ENCODE results near the gene TAF1B.
"Not testable (repeated sequence)": the region's sequence is repeated elsewhere in the genome, so short reads cannot be mapped to it uniquely, and the experiment has no call there.

TAF1B gene

DNA sequence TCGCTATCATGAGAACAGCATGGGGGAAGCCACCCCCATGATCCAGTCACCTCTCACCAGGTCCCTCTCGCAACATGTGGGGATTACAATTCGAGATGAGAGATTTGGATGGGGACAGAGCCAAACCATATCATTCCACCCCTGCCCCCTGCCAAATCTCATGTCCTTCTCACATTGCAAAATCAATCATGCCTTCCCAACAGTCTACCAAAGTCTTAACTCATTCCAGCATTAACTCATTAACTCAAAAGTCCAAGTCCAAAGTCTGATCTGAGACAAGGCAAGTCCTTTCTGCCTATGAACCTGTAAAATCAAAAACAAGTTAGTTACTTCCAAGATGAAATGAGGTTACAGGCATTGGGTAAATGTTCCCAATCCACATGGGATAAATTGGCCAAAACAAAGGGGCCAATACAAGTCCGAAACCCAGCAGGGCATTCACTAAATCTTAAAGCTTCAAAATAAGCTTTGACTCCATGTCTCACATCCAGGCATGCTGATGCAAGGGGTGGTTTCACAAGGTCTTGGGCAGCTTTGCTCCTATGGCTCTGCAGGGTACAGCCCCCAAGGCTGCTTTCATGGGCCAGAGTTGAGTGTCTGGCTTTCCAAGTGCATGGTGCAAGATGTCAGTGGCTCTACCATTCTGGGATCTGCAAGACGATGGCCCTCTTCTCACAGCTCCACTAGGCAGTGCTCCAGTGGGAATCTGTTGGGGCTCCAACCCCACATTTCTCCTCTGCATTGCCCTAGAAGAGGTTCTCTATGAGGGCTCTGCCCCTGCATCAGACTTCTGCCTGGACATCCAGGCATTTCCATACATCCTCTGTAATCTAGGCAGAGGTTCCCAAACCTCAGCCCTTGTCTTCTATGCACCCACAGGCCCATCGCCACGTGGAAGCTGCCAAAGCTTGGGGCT lies 14.8 kb downstream of the TAF1B start:
- Histone ChIP-seq H3K9me3 (ENCODE audit: control extremely low read depth in 1 of 5, control insufficient read depth in 4 of 5, insufficient read depth in 2 of 5, low read depth in 1 of 5, low read length in 4 of 5) (peaks cover 1 to 47% (median 18%) of the 10 kb centered on the region in 5 experiments), H3K36me3 (ENCODE audit: control insufficient read depth in 4 of 4, insufficient read depth in 4 of 4, low read length in 3 of 4) (peaks cover 21 to 69% (median 38%) of the 10 kb centered on the region in 4 experiments), H3K4me3 (ENCODE audit: control insufficient read depth in 1 of 7, extremely low read depth in 1 of 7, insufficient read depth in 4 of 7, low read depth in 2 of 7, low read length in 6 of 7) (no peak overlapping the region), H3K27me3 (replicated peaks in 2 of 5; ENCODE audit: control insufficient read depth in 4 of 5, insufficient read depth in 5 of 5, low read length in 4 of 5) (no peaks in the 10 kb centered on the region), H3K27ac (ENCODE audit: insufficient read depth in 1 of 2, low read depth in 1 of 2, low read length in 2 of 2, poor library complexity in 1 of 2, severe bottlenecking in 2 of 2) (no peak overlapping the region), H3K4me1 (ENCODE audit: control extremely low read depth in 1 of 4, control insufficient read depth in 4 of 4, insufficient read depth in 4 of 4, low read length in 3 of 4) (no peaks in the 10 kb centered on the region)
- DNase-seq, result no peak
- WGBS (ENCODE audit: insufficient coverage), result 97% methylated on average over 7 of the region's 7 CpGs
- ChIA-PET CTCF (interaction anchor here (1.0 kb wide), 1 partner anchor 45 kb away, joined by 3 read pairs; no protein-coding TSS in a partner anchor), POLR2A (no interaction called here)

DNA sequence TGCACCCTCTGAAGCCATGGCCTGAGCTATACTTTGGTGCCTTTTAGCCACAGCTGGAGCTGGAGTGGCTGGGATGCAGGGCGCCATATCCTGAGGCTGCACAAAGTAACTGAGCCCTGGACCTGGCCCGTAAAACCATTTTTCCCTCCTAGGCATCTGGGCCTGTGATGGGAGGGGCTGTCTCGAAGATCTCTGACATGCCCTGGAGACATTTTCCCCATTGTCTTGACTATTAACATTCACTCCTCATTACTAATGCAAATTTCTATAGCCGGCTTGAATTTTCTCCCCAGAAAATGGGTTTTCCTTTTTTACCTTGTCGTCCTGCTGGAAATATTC lies 15.4 kb downstream of the TAF1B start:
- Histone ChIP-seq H3K27ac (ENCODE audit: insufficient read depth in 1 of 2, low read depth in 1 of 2, low read length in 2 of 2, poor library complexity in 1 of 2, severe bottlenecking in 2 of 2) (no peak overlapping the region), H3K4me1 (ENCODE audit: control extremely low read depth in 1 of 4, control insufficient read depth in 4 of 4, insufficient read depth in 4 of 4, low read length in 3 of 4) (no peaks in the 10 kb centered on the region), H3K27me3 (replicated peaks in 2 of 5; ENCODE audit: control insufficient read depth in 4 of 5, insufficient read depth in 5 of 5, low read length in 4 of 5) (no peaks in the 10 kb centered on the region), H3K36me3 (ENCODE audit: control insufficient read depth in 4 of 4, insufficient read depth in 4 of 4, low read length in 3 of 4) (peaks cover 19 to 63% (median 34%) of the 10 kb centered on the region in 4 experiments), H3K9me3 (ENCODE audit: control extremely low read depth in 1 of 5, control insufficient read depth in 4 of 5, insufficient read depth in 2 of 5, low read depth in 1 of 5, low read length in 4 of 5) (peaks cover 1 to 47% (median 18%) of the 10 kb centered on the region in 5 experiments), H3K4me3 (ENCODE audit: control insufficient read depth in 1 of 7, extremely low read depth in 1 of 7, insufficient read depth in 4 of 7, low read depth in 2 of 7, low read length in 6 of 7) (no peak overlapping the region)
- WGBS (ENCODE audit: insufficient coverage), result 99% methylated on average over 5 of the region's 5 CpGs
- DNase-seq, result no peak
- CTCF ChIA-PET, result no interaction called here
- POLR2A ChIA-PET, result no interaction called here

DNA sequence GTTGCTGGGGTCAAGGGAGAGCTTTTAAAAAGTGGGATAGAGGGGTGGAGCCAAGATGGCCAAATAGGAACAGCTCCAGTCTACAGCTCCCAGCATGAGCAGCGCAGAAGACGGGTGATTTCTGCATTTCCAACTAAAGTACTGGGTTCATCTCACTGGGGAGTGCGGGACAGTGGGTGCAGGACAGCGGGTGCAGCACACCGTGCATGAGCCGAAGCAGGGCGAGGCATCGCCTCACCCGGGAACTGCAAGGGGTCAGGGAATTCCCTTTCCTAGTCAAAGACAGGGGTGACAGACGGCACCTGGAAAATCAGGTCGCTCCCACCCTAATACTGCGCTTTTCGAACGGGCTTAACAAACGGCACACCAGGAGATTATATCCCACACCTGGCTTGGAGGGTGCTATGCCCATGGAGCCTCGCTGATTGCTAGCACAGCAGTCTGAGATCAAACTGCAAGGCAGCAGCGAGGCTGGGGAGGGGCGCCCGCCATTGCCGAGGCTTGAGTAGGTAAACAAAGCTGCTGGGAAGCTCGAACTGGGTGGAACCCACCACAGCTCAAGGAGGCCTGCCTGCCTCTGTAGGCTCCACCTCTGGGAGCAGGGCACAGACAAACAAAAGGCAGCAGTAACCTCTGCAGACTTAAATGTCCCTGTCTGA lies 17.8 kb downstream of the TAF1B start:
- H3K27me3 ChIP-seq (replicated peaks in 2 of 5; ENCODE audit: control insufficient read depth in 4 of 5, insufficient read depth in 5 of 5, low read length in 4 of 5); H3K4me1 ChIP-seq (ENCODE audit: control extremely low read depth in 1 of 4, control insufficient read depth in 4 of 4, insufficient read depth in 4 of 4, low read length in 3 of 4); POLR2A ChIA-PET; H3K4me3 ChIP-seq (ENCODE audit: control insufficient read depth in 1 of 7, extremely low read depth in 1 of 7, insufficient read depth in 4 of 7, low read depth in 2 of 7, low read length in 6 of 7); DNase-seq; H3K27ac ChIP-seq (ENCODE audit: insufficient read depth in 1 of 2, low read depth in 1 of 2, low read length in 2 of 2, poor library complexity in 1 of 2, severe bottlenecking in 2 of 2): not testable (repeated sequence)
- Histone ChIP-seq H3K36me3 (ENCODE audit: control insufficient read depth in 4 of 4, insufficient read depth in 4 of 4, low read length in 3 of 4) (peaks cover 12 to 43% (median 18%) of the 10 kb centered on the region in 4 experiments), H3K9me3 (ENCODE audit: control extremely low read depth in 1 of 5, control insufficient read depth in 4 of 5, insufficient read depth in 2 of 5, low read depth in 1 of 5, low read length in 4 of 5) (peaks cover 1 to 47% (median 18%) of the 10 kb centered on the region in 5 experiments)
- 96% methylated on average over 16 of the region's 21 CpGs for WGBS (ENCODE audit: insufficient coverage)
- CTCF ChIA-PET, result interaction anchor here (1.3 kb wide), 1 partner anchor 18 kb away, joined by 3 read pairs; the partner anchor contains the start of gene TAF1B

DNA sequence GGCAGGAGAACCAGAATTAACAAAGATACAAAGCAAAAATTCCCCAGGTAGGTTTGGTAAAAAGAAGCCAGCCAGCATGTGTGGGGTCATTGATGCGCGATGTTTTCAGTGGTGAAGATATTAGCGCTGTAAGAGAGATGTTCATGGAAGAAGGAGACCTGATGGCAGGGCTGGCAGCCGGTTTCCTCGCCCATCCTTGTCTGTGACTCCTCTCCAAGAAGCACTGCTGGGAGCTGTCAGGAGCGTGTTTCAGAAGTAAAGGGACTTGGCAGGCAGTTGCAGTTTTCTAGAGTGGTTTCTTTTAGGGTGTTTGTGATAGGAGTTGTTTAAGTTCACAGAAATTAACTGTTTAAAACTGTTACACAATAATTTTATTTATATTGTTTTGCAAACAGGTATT lies 24.6 kb downstream of the TAF1B start:
- no peaks in the 10 kb centered on the region for H3K4me1 ChIP-seq (ENCODE audit: control extremely low read depth in 1 of 4, control insufficient read depth in 4 of 4, insufficient read depth in 4 of 4, low read length in 3 of 4)
- ChIA-PET POLR2A (no interaction called here), CTCF (interaction anchor here (0.9 kb wide), 1 partner anchor 21 kb away, joined by 3 read pairs; no protein-coding TSS in a partner anchor)
- H3K27me3 ChIP-seq (replicated peaks in 2 of 5; ENCODE audit: control insufficient read depth in 4 of 5, insufficient read depth in 5 of 5, low read length in 4 of 5), result no peaks in the 10 kb centered on the region
- WGBS (ENCODE audit: insufficient coverage), result 100% methylated on average over 5 of the region's 6 CpGs
- DNase-seq, result no peak
- no peaks in the 10 kb centered on the region for H3K9me3 ChIP-seq (ENCODE audit: control extremely low read depth in 1 of 5, control insufficient read depth in 4 of 5, insufficient read depth in 2 of 5, low read depth in 1 of 5, low read length in 4 of 5)
- peaks cover 2 to 12% (median 6%) of the 10 kb centered on the region in 4 experiments for H3K36me3 ChIP-seq (ENCODE audit: control insufficient read depth in 4 of 4, insufficient read depth in 4 of 4, low read length in 3 of 4)
- H3K4me3 ChIP-seq (ENCODE audit: control insufficient read depth in 1 of 7, extremely low read depth in 1 of 7, insufficient read depth in 4 of 7, low read depth in 2 of 7, low read length in 6 of 7), result no peak overlapping the region
- H3K27ac ChIP-seq (ENCODE audit: insufficient read depth in 1 of 2, low read depth in 1 of 2, low read length in 2 of 2, poor library complexity in 1 of 2, severe bottlenecking in 2 of 2), result no peak overlapping the region

DNA sequence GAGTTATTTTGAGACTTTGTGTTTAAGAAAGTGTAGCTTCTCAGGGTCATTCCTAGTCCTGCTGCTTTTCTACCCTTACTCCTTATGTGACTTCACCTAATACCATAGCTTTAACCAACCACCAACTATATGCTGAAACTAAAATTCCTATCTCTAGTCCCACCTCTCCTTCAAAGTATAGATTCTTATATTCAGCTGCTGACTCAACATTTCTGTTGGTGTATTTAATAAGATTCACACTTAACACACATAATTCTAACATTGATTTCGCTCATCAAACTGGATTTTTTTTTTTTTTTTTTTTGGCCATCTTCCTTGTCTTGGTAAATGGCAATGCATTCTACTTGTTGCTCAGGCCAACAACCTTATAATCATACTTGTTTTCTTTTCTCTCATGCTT lies 30.1 kb downstream of the TAF1B start:
- no CpG with 5 or more reads among the region's 1 CpG for WGBS (ENCODE audit: insufficient coverage)
- Histone ChIP-seq H3K4me1 (ENCODE audit: control extremely low read depth in 1 of 4, control insufficient read depth in 4 of 4, insufficient read depth in 4 of 4, low read length in 3 of 4) (no peaks in the 10 kb centered on the region), H3K36me3 (ENCODE audit: control insufficient read depth in 4 of 4, insufficient read depth in 4 of 4, low read length in 3 of 4) (peaks cover 17 to 29% (median 26%) of the 10 kb centered on the region in 4 experiments), H3K27ac (ENCODE audit: insufficient read depth in 1 of 2, low read depth in 1 of 2, low read length in 2 of 2, poor library complexity in 1 of 2, severe bottlenecking in 2 of 2) (no peak overlapping the region), H3K27me3 (replicated peaks in 2 of 5; ENCODE audit: control insufficient read depth in 4 of 5, insufficient read depth in 5 of 5, low read length in 4 of 5) (no peaks in the 10 kb centered on the region), H3K4me3 (ENCODE audit: control insufficient read depth in 1 of 7, extremely low read depth in 1 of 7, insufficient read depth in 4 of 7, low read depth in 2 of 7, low read length in 6 of 7) (no peak overlapping the region), H3K9me3 (ENCODE audit: control extremely low read depth in 1 of 5, control insufficient read depth in 4 of 5, insufficient read depth in 2 of 5, low read depth in 1 of 5, low read length in 4 of 5) (no peaks in the 10 kb centered on the region)
- POLR2A ChIA-PET, result no interaction called here
- CTCF ChIA-PET, result no interaction called here
- DNase-seq, result no peak

DNA sequence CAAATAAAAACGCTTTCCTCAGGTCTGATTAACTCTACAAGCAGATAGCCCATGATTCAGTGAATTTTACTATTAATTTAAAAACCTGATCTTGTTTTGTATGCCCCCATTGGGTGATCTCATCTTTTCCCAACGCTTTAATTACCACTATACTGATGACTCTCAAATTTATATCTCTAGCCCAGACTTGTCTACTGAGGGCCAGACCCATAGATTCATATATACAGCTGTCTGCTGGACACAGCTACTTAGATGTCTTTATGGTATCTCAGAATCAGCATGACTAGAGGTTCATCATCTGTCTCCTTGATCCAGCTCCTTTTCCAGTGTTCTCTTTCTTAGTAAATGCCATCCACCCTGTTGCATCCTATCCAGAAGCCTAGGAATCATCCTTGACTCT lies 33.8 kb downstream of the TAF1B start:
- H3K27ac ChIP-seq (ENCODE audit: insufficient read depth in 1 of 2, low read depth in 1 of 2, low read length in 2 of 2, poor library complexity in 1 of 2, severe bottlenecking in 2 of 2), result no peak overlapping the region
- no peaks in the 10 kb centered on the region for H3K27me3 ChIP-seq (replicated peaks in 2 of 5; ENCODE audit: control insufficient read depth in 4 of 5, insufficient read depth in 5 of 5, low read length in 4 of 5)
- peaks cover 19 to 34% (median 25%) of the 10 kb centered on the region in 4 experiments for H3K36me3 ChIP-seq (ENCODE audit: control insufficient read depth in 4 of 4, insufficient read depth in 4 of 4, low read length in 3 of 4)
- CTCF ChIA-PET, result interaction anchor here (1.2 kb wide), 1 partner anchor 12 kb away, joined by 3 read pairs; no protein-coding TSS in a partner anchor
- no peaks in the 10 kb centered on the region for H3K9me3 ChIP-seq (ENCODE audit: control extremely low read depth in 1 of 5, control insufficient read depth in 4 of 5, insufficient read depth in 2 of 5, low read depth in 1 of 5, low read length in 4 of 5)
- WGBS (ENCODE audit: insufficient coverage), result 100% methylated on average over 1 of the region's 2 CpGs
- no peak for DNase-seq
- no peaks in the 10 kb centered on the region for H3K4me1 ChIP-seq (ENCODE audit: control extremely low read depth in 1 of 4, control insufficient read depth in 4 of 4, insufficient read depth in 4 of 4, low read length in 3 of 4)
- H3K4me3 ChIP-seq (ENCODE audit: control insufficient read depth in 1 of 7, extremely low read depth in 1 of 7, insufficient read depth in 4 of 7, low read depth in 2 of 7, low read length in 6 of 7), result no peak overlapping the region
- POLR2A ChIA-PET, result no interaction called here

DNA sequence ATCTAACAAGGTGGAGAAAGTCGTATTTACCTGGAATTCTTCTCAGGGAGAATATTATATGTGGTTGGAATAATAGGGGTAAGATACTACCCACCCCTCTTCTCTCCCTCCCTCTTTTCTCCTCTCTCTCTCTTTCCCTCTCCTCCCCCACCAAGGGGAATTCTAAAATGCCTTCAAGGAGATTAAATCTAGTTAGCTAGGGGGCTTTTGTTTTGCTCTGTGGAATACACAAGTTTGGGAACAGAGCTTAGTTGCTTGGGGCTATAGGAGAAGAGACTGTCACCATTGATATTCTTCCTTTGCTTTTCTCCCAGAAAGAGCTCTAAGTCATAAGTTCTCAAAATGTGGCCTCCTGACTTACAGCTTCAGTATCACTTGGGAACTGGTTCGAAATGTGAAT lies 34.5 kb downstream of the TAF1B start:
- Histone ChIP-seq H3K27me3 (replicated peaks in 2 of 5; ENCODE audit: control insufficient read depth in 4 of 5, insufficient read depth in 5 of 5, low read length in 4 of 5) (no peaks in the 10 kb centered on the region), H3K4me1 (ENCODE audit: control extremely low read depth in 1 of 4, control insufficient read depth in 4 of 4, insufficient read depth in 4 of 4, low read length in 3 of 4) (no peaks in the 10 kb centered on the region), H3K27ac (ENCODE audit: insufficient read depth in 1 of 2, low read depth in 1 of 2, low read length in 2 of 2, poor library complexity in 1 of 2, severe bottlenecking in 2 of 2) (no peak overlapping the region), H3K4me3 (ENCODE audit: control insufficient read depth in 1 of 7, extremely low read depth in 1 of 7, insufficient read depth in 4 of 7, low read depth in 2 of 7, low read length in 6 of 7) (no peak overlapping the region), H3K9me3 (ENCODE audit: control extremely low read depth in 1 of 5, control insufficient read depth in 4 of 5, insufficient read depth in 2 of 5, low read depth in 1 of 5, low read length in 4 of 5) (no peaks in the 10 kb centered on the region), H3K36me3 (ENCODE audit: control insufficient read depth in 4 of 4, insufficient read depth in 4 of 4, low read length in 3 of 4) (peaks cover 19 to 34% (median 25%) of the 10 kb centered on the region in 4 experiments)
- DNase-seq, result no peak
- ChIA-PET POLR2A (no interaction called here), CTCF (interaction anchor here (1.0 to 1.2 kb wide), 2 partner anchors 9 to 11 kb away, joined by 3 read pairs; no protein-coding TSS in a partner anchor)
- WGBS (ENCODE audit: insufficient coverage), result 100% methylated on average over 1 of the region's 2 CpGs
